NCI-H1092 treated with DMSO at 0.1 percent for 48 hours (cell line): ENCODE measurements around the gene GASK1A.
"Not testable (repeated sequence)": the region's sequence is repeated elsewhere in the genome, so short reads cannot be mapped to it uniquely, and the experiment has no call there.

Experiments
- DNase-seq: peaks from one replicate; lab custom pipeline; 2025; lab: John Stamatoyannopoulos, UW

The GASK1A gene

DNA sequence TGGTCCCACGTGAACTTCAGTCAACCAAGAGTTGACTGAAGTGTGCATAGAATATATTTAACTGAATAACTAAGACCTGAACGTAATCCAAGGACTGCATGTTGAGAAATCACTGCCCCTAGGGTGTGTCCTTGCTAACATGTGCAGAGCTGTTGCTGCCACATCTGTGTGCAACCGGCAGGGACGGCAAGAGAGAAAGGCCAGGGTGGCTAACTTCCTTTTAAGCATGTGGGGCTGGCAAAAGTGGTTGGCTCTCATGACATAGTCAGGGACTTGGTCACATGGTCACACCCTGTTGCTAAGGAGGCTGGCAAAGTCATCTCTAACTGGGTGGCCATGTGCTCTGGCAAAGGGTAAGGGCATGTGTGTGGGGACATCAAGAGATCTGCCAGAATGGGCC is 52.4 kb downstream of the GASK1A start:
- DNase-seq: no peak

DNA sequence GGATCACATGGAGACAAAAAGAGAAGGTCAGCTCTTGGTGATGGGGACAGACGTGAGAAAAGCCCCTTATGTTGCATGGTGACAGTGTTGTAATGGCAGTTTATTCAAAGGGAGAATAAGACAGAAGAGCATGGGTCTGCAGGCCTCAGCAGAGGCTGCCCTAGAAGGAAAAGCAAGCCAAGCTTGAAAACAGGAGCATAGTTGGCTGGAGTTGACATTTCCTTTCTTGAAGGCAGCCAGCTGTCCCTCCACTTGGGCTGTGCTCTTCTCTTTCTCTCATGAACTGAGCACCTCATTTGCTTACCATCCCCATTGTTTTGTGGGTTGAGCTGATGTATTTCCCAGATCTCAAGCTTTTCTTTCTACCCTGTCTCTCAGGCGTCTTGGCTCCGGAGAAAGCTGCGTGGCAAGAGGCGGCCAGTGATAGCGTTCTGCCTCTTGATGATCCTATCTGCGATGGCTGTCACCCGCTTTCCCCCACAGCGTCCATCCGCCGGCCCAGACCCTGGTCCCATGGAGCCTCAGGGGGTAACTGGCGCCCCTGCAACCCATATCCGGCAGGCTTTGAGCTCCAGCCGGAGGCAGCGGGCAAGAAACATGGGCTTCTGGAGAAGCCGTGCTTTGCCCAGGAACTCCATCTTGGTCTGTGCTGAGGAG is 52.9 kb downstream of the GASK1A start:
- no peak for DNase-seq

DNA sequence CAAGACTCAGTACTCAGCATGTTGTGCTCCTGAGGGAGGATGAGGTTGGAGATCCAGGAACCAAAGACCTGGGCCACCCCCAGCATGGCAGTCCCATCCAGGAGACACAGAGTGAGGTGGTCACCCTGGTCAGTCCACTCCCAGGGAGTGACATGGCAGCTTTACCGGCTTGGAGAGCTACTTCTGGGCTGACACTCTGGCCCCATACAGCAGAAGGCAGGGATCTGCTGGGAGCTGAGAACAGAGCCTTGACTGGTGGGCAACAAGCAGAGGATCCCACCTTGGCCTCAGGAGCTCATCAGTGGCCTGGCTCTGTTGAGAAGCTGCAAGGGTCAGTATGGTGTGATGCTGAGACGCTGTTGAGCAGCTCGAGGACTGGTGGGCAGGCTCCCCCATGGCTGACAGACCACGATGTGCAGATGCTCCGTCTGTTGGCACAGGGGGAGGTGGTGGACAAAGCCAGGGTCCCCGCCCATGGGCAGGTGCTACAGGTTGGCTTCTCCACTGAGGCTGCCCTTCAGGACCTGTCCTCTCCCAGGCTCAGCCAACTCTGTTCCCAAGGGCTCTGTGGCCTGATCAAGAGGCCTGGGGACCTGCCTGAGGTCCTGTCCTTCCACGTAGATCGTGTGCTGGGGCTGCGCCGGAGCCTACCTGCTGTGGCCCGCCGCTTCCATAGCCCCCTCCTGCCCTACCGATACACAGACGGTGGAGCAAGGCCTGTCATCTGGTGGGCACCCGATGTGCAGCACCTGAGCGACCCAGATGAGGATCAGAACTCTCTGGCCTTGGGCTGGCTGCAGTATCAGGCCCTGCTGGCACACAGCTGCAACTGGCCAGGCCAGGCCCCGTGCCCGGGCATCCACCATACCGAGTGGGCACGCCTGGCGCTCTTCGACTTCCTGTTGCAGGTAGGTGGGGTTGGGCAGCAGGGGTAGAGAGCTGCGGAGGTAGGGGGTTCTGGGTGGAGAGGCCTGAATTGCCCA is 53.8 kb downstream of the GASK1A start:
- DNase-seq: no peak

DNA sequence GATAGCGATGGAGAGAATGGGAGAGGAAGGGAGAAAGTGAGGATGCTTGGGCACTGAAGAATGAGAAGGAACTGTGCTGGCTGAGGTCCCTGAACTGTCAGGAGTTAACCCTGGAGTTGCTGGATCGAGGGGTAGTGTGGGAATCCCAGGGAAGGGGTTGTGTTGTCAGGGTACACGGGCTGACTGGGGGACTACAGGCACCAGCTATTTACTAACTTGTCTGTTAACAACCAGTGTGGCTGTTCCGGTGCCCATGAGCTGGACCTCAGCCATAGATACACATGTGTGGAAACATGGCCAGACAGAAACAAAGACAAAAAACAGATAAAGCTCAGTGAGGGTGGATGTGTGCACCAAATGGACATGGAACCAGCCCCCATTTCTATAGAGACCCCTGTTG is 55.1 kb downstream of the GASK1A start:
- DNase-seq: no peak

DNA sequence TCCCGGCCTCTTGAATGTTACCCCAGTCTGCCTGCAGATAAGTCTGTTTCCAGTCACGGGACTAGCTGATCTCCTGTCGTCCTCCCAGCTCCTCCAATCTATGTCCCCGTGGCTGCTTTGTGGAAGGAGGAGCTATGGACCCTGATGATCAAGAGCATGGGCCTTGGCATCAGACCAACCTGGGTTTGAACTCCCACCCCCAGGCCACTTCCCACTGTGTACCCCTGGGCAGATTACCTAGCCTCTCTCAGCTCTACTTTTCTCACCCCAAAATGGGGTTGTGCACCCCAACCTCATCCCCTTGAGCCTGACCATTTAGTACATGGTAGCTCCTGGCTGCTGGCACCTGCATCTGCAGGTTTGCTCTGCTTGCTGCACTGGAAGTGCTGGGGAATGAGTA is 55.8 kb downstream of the GASK1A start:
- DNase-seq: no peak

DNA sequence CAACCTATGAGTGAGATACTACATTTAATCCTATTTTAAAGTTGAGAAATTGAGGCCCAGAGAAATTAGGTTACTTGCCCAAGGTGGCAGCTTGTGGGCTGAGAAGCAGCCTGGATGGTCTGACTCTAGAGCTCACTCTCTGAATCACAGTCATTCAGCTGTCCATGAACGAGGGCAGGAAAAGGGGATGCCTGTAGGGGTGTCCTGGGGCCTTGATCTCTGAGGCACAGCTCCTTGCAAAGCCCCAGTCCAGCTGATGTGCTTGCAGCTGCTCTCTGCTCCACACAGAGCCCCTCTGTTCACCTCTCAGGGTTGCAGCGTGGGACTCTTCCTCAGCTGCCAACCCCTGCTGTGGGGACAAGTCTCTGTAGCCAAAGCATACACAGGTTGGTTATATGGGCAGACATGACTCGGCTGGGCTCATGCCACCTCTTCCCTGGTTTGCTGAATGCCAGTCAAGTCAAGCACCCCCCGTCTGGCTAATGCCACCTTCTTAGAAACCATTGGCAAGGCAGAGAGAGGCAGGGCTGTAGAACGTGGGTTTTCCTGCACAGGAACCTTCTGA is 56.8 kb downstream of the GASK1A start:
- no peak for DNase-seq

DNA sequence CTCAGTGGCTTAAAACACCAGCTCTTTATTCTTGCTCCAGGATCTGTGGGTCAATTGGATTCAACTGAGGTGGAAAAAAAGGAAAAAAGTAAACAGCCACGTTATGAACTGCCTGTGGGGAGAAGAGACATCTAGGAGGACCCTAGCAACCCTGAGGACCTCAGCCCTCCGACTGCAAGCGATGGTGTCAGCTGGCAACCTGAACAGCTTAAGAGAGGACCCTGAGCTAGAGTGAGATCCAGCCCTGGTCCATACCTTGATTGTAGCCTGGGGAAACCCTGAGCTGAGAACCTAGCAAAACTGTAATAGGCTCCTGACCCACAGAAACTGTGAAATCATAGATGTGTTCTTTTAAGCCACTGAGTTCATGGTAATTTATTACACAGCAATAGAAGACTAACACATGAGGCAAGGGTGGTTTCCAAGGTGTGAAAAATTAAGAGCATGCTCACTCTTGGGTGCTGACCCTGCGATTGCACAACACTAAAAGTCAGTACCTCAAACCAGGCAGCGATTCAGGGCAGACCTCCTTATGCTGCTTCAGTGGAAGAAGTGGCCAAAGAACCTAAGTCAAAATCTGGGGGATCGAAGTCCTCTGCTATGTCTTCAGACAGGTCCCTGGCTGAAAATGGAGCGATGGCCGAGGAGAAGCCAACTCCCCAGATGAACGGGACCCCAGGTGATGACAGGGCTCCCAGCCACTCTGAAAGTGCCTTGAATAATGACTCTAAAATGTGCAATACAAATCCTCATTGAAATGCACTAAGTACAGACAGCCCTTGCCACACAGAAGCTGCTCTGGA is 57.7 kb downstream of the GASK1A start:
- no peak for DNase-seq

DNA sequence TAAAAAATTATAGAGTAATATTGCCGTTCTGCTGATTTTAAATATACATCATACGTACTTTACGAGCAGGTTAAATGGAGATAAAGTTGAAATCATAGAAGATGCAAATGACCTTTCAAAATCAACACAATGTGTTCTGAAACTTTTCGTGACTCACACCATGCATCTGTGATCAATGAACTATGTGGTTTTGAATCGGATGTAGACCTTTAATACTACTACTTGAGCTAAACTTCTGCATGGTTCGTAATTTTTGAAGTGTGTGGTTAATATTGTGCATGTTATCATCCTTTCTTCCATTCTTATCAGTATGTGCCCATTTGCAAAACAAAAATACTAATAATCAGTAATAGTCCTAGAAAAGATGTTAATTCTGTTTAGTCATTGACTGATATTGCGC is 58.9 kb downstream of the GASK1A start:
- no peak for DNase-seq

DNA sequence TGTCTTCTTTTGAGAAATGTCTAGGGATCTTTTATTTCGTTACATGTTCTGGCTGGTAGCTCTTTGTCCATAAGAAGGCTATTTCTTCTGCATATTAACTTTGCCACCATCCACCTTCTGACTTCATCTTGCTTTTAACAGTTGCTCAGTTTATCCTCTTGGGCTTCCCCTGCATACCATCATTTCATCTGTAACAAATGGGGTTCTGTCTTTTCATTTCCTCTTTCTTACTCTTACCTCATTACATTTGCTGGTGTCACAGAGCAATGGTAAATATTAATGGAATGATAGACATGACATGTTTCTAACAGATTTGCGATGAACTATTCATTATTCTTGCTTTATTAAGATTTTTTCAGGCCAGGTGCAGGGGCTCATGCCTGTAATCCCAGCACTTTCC is 62.4 kb downstream of the GASK1A start:
- DNase-seq: no peak

DNA sequence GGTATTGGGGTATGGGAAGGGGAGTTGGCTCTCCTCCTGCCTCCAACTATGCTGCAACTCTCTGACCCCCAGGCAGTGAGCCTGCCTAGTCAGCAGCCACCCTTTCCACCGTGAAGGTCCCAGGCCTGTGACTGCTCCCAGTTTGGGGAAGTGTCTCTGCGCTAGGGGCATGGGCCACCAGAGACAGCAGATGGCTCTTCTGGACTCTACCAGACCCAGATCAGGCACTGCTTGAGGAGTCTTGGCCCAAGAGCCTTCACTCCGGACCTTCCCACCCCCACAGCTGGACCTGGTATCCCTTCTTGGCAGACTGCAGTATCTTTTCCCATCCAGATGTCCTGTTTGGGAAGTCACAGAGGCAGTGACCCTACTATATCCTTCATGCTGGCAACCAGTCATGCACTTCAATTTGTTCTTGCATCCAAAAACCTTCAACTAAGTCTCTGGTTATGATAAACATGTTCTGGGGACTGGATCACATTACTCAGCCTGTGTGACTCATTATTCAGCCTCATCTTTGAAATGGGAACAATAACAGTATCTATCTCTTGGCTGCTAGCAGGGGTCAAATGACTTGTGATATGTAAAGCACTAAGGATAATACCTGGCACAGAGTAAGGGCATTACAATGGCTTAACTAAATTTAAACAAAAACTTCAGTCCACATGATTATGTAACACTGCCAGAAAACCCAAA is 64.1 kb downstream of the GASK1A start:
- no peak for DNase-seq

DNA sequence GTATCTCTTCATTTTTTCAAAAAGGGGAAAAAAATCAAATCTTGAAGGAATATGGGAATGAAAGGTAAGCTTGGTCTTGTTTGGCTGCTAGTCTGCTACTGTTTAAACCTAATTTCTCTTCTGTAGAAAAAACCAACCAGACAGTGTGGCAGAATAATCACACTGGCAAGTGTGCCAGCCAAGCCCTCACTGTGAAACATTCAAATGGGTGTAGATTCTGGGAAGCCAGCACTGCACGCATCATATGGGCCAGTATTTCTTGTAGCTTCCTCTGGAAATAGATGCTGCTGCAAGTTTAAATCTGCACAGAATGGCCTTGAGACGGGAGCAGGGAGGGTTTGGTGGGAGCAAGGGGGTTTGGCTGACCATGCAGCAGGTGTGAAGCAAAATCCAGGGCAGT is 64.7 kb downstream of the GASK1A start:
- no peak for DNase-seq

DNA sequence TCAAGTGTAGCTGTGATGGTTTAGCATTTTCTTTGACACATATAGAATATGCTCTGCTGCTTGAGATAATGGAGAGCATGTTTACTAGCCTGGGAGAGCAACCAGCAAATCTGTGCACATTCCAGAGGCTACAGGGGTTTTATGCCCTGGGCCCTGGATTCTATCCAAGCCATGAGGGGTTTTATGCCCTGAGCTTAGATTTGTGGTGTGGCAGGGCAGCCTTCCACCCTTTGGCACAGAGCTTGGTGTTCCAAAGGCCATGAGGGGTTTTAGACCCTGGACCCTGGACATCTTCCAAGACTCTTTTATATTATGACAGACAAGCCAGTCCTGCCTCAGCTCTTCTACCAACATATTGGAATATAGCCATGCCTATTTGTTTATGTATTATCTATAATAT is 66.0 kb downstream of the GASK1A start:
- DNase-seq: not testable (repeated sequence)

DNA sequence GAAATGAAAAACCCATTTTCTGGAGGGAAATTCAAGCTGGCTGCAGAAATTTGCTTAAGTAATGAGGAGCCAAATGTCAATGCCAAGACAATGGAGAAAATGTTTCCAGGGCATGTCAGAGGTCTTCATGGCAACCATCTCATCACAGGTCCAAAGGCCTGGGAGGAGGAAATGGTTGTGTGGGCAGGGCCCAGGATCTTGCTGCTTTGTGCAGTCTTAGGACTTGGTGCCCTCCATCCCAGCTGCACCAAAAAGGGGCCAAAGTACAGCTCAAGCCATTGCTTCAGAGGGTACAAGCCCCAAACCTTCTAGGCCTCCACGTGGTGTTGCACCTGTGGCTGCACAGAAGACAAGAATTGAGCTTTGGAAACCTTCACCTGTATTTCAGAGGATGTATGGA is 67.5 kb downstream of the GASK1A start:
- DNase-seq: no peak

DNA sequence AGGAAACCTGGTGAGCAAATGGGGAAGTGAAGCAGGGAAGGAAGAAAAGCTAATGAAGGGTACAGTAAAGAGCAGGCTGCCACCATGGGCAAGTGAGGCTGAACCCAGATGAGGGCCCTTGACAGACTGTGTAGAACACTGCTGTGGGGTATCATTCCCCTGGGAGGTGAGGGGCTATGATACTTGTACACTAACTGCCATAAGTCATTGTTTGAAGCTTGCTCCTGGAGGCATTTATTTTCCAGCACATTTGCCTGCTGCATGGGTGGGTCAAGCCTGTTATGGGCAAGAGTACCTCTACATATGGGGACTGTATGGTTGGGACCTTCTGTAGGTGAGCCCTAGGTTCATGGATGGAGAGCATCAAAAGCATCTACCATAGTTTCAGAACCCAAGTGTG is 69.4 kb downstream of the GASK1A start:
- DNase-seq: no peak

DNA sequence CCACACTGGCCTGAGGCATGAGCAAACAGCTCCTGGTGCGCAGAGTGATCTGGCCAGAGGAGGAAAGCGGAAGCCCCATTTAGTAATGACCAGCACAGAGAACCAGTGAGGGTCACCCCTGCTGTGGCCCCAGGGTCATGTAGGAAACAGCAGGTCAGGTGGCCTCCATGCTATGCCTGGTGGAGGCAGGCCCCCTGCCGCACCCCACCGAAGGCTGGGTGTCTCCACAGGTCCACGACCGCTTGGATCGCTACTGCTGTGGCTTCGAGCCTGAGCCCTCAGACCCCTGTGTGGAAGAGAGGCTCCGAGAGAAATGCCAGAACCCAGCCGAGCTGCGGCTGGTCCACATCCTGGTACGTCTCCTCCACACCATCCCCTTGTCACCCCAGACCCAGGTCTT is 74.2 kb downstream of the GASK1A start:
- no peak for DNase-seq

DNA sequence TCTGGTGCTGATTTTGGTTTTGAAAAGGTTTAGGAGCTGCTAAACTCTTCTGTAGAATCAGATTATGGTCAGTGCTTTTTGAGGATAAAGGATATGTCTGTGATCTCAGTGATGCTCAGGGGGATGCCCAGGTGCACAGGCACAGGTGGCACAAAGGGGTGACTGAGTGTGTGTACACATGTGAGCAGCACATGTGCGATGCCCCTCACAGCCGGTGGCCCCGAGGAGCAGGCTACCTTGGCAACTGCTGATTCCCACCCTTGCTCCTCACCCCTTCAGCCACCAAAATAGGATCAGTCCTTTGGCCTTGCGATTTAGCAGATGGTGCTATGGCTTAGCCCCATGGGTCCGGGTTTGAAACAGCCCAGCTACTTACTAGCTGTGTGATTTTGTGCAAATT is 75.6 kb downstream of the GASK1A start:
- no peak for DNase-seq

DNA sequence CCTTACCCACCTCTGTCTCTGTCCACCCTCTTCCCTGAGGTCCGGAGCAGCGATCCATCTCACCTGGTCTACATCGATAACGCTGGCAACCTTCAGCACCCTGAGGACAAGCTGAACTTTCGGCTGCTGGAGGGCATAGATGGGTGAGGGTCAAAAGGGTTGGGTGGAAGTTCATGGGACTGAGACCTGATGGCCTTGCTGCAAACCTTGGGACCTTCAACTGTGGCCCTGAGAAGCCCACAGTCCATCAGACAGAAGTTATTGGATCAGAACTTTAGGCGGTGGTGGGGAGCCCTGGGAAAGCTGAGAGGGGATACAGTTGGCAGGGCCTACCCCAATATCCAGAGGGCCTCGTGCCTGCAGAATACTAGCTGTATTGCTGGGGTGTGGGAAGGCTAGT is 76.3 kb downstream of the GASK1A start:
- no peak for DNase-seq

DNA sequence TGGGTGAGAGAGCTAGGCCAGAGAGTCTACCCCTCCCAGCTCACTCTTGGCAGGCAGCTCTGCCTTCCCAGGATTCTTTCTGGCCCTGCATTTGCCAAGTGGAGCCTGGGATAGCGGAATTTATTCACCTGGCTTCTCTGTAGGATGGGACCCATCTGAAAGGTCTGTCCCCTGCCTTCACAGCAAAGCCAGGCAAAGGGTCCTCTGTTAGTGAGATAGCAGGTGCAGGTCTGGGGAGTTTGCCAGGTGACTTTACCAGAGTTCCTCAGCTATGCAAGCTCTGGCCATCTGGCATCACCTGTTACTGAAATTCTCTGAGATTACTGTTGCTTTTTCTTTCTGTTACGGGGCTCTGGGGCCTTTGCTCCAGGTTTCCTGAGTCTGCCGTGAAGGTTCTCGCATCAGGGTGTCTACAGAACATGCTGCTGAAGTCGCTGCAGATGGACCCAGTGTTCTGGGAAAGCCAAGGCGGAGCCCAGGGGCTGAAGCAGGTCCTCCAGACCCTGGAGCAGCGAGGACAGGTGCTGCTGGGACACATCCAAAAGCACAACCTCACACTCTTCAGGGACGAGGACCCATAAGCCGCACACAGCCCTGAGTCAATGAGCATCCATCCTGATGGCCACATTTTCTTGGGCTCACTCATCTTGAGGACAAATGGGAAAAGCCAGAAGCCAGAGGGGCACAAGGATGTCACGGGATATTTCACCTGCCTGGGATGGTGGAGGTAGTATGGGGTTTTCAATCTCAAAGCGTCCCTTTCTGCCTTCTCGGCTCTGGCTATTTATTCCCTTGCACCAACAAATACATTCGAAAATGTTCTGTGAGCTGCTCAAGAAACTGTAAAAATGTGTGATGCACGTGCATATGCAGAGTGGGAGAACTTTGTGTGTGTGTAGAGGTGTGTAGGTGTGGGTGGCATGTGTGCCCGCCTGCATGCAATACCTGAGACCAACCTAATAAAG is 77.0 kb downstream of the GASK1A start:
- DNase-seq: no peak

DNA sequence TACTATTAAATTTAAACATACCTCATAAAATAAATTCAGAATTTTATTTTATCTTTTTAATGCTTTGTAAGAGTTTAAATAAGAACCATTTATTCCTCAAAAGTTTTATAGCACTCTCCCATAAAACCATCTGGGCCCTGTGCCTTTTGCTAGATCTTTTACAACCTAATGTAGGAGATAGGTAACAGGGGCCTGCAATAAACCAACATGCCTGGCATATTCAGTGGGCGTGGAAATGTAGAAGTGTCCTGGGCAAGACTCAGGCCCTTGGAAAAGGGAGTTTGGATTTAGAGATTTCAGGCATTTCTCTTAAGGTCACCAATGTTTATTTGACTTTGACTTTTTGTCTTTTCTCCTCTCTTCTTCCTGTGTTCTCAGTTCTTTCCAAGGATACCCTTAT is 80.3 kb downstream of the GASK1A start:
- no peak for DNase-seq

DNA sequence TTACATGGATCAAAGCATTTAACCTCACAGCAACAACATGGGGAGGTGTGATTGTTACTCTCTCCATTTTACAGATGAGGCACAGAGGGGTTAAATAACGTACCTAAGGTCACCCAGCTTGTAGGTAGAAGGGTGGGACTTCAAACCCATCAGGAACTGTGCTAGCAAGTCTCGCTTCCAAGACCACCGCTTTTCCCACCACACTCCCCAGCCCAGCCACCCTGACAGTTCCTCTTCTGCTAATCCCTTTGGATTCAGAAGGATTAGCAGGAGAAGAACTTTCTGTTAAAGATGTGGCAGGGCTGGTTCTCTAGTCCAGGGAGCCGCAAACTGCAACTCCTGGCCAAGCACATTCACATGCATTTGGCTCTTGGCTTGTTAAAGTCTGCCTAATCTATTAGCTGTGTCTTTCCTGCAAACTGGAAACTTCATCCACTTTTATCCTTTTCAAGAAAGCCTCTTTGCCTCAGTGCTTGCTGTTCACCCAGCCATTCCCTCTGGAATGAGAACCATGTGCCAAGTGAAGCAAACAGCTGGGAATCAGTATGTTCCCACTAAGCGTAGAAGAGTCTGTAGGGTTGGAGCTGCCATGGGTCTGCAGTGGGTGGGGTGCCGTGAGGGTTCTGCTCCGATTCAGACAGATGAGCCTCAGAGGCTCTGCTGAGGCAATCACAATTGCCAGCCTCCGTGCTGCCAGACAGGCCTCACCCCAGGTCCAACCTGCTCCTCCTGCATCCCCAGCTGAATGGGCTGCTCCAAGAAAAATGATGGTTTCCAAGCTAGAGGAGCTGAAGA is 82.2 kb downstream of the GASK1A start:
- no peak for DNase-seq
